Measurements from ENCODE around the gene DMRT3. TPM values are rescaled to one million over a fixed set of nuclear protein-coding genes. Genes with fewer than 3 reads are reported as not detected.

The DMRT3 gene
- total RNA-seq, 6 experiments from 2014 or later: not detected

DNA sequence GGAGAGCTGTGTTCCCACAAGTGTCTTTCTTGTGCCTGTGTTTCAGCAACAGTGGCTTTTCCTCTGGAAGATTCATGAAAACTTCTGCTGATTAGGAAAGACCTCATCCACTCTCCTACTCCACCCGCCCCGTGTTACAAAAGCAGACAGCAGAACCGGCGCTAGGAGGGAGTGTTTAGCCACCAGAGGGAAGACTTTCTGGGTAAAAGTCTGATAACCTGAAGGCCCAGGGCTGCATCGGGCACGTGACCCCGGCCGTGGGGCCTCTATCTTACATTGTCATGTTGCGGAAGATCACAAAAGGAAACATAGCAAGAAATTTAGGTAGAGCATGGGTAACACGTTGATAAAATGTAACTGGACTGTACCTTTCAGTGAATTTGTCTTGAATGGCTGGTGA is 41.7 kb downstream of the DMRT3 start:
- H3K4me3 ChIP-seq: no peak overlapping the region
- intact Hi-C loops (cut with DNase I): no loop called here
- TF ChIP-seq, protein P1, sequence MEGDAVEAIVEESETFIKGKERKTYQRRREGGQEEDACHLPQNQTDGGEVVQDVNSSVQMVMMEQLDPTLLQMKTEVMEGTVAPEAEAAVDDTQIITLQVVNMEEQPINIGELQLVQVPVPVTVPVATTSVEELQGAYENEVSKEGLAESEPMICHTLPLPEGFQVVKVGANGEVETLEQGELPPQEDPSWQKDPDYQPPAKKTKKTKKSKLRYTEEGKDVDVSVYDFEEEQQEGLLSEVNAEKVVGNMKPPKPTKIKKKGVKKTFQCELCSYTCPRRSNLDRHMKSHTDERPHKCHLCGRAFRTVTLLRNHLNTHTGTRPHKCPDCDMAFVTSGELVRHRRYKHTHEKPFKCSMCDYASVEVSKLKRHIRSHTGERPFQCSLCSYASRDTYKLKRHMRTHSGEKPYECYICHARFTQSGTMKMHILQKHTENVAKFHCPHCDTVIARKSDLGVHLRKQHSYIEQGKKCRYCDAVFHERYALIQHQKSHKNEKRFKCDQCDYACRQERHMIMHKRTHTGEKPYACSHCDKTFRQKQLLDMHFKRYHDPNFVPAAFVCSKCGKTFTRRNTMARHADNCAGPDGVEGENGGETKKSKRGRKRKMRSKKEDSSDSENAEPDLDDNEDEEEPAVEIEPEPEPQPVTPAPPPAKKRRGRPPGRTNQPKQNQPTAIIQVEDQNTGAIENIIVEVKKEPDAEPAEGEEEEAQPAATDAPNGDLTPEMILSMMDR (IDR thresholded peaks at IDR 0.05): peak; percentile 37 to 57 (median 48)
- no peak for TF ChIP-seq POLR2A (IDR thresholded peaks at IDR 0.05)
- WGBS (ENCODE audit: insufficient coverage, low coverage, low lambda C conversion rate, missing lambda C conversion rate): 6% methylated on average over 10 of the region's 10 CpGs
- H3K36me3 ChIP-seq: no peaks in the 10 kb centered on the region
- ATAC-seq (peak; percentile 85 to 89 (median 88)), DNase-seq (peak in 2 of 3 donors; percentile 36 to 56)
- no peaks in the 10 kb centered on the region for H3K4me1 ChIP-seq
- no peak overlapping the region for H3K27ac ChIP-seq
- H3K27me3 ChIP-seq: no peaks in the 10 kb centered on the region
- no peaks in the 10 kb centered on the region for H3K9me3 ChIP-seq

DNA sequence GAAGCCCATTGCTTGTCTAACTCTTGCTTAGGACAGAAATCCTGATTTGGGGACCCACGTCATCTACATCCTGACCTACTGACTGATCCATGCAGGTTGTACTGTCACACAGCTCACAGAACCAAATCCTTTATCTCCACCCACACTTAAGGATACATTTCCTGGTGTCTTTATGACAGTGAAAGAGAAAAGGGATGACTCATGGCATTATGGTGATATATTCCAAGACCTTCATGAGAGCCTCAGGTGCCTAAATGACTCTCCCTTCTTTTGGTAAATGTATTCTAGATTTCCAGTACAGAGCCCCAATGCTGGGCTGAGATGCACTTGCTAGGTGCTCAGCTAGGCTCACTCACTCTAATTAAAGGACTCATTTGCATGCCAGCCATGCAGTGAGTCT is 47.7 kb downstream of the DMRT3 start:
- Histone ChIP-seq H3K36me3 (no peaks in the 10 kb centered on the region), H3K4me1 (no peaks in the 10 kb centered on the region), H3K27ac (no peak overlapping the region), H3K27me3 (no peaks in the 10 kb centered on the region), H3K4me3 (no peak overlapping the region), H3K9me3 (no peaks in the 10 kb centered on the region)
- WGBS (ENCODE audit: insufficient coverage, low coverage, low lambda C conversion rate, missing lambda C conversion rate): 70% methylated on average over 1 of the region's 1 CpG
- TF ChIP-seq, protein P1 (IDR thresholded peaks at IDR 0.05): no peak
- TF ChIP-seq POLR2A (IDR thresholded peaks at IDR 0.05): no peak
- intact Hi-C loops (cut with DNase I): no loop called here
- DNase-seq (no peak), ATAC-seq (no peak)

DNA sequence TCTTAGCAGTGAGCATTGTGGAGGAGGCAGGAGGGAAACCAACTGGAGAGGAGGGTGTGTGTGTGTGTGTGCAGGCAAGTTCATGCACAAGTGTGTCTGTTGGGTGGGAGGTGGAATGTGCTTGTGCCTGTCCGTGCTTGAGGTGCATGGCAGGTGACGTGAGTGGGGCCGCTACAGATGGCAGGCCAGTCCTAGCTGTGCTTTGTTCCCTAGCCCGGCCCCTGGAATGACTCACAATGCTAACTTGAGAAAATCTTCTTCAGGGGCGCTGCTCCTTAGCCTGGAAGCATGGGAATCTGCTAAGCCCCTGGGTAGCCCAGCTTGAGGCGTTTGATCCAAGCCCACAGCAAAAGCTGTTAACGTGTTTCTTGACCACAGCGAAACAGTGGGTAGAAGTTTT is 48.7 kb downstream of the DMRT3 start:
- TF ChIP-seq, protein P1 (IDR thresholded peaks at IDR 0.05): no peak
- no peak for TF ChIP-seq POLR2A (IDR thresholded peaks at IDR 0.05)

DNA sequence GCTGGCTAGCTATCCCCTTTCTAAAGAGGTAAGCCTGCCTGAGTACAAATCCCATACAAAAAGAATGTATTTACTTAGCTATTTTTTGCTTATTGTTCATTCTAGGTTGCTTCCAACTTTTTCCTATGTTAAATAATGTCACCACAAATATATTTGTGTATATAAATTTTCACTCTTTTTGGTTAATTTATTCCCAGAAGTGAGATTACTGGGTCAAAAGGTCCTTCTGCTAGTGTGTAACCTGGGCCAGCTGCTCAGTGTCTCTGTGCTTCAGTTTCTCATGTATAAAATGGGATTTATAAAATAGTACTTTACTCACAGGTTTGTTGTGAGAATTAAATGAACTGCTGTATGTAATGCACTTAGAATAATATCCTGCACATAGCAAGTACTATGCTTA is 49.8 kb downstream of the DMRT3 start:
- ATAC-seq (no peak), DNase-seq (no peak)
- TF ChIP-seq, protein P1 (IDR thresholded peaks at IDR 0.05): no peak
- no peak for TF ChIP-seq POLR2A (IDR thresholded peaks at IDR 0.05)
- H3K9me3 ChIP-seq: no peaks in the 10 kb centered on the region
- H3K27me3 ChIP-seq: no peaks in the 10 kb centered on the region
- no peak overlapping the region for H3K27ac ChIP-seq
- no peaks in the 10 kb centered on the region for H3K4me1 ChIP-seq
- no peaks in the 10 kb centered on the region for H3K36me3 ChIP-seq
- no peak overlapping the region for H3K4me3 ChIP-seq
- intact Hi-C loops (cut with DNase I): no loop called here

More for the DNA sequence above, 48.7 kb downstream of the DMRT3 start:
- ATAC-seq (no peak), DNase-seq (no peak)
- intact Hi-C loops (cut with DNase I): no loop called here
- no peaks in the 10 kb centered on the region for H3K36me3 ChIP-seq
- no peak overlapping the region for H3K27ac ChIP-seq
- H3K27me3 ChIP-seq: no peaks in the 10 kb centered on the region
- no peaks in the 10 kb centered on the region for H3K4me1 ChIP-seq
- no peak overlapping the region for H3K4me3 ChIP-seq
- 53% methylated on average over 4 of the region's 8 CpGs for WGBS (ENCODE audit: insufficient coverage, low coverage, low lambda C conversion rate, missing lambda C conversion rate)
- no peaks in the 10 kb centered on the region for H3K9me3 ChIP-seq
